HG03342 (cell line): Measurements from ENCODE around the gene GID8.

Experiments used
- ATAC-seq: cut with Tn5 transposase; IDR thresholded peaks from one replicate; pipeline ENCODE4 v1.9.1; 2021; ENCODE audit warnings: mild to moderate bottlenecking, moderate library complexity; ENCODE audit not compliant: unreplicated experiment

The GID8 gene

GRCh38 chr20:62980970-62981369 lies 43.0 kb downstream of the GID8 start:
- no peak for ATAC-seq

GRCh38 chr20:62982124-62983075 lies 44.5 kb downstream of the GID8 start:
- no peak for ATAC-seq

DNA sequence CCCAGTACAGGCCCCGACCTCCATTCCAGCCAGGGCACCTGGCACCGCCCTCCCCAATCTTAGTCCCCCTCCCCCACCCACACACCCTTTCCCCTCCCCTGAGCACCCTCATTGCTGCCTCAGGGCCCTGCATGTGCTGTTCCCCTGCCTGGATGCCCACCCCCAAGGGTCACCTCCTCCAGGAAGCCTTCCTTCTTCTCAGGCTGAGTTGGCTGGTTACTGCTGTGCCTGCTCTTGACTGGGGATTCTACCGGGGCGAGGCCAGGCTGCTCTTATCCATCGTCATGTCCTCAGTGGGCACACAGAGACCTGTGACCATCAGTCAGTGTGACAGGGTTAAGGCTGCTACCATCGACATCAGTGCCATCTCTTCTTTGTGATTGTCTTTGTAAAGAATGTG lies 45.3 kb downstream of the GID8 start:
- no peak for ATAC-seq

DNA sequence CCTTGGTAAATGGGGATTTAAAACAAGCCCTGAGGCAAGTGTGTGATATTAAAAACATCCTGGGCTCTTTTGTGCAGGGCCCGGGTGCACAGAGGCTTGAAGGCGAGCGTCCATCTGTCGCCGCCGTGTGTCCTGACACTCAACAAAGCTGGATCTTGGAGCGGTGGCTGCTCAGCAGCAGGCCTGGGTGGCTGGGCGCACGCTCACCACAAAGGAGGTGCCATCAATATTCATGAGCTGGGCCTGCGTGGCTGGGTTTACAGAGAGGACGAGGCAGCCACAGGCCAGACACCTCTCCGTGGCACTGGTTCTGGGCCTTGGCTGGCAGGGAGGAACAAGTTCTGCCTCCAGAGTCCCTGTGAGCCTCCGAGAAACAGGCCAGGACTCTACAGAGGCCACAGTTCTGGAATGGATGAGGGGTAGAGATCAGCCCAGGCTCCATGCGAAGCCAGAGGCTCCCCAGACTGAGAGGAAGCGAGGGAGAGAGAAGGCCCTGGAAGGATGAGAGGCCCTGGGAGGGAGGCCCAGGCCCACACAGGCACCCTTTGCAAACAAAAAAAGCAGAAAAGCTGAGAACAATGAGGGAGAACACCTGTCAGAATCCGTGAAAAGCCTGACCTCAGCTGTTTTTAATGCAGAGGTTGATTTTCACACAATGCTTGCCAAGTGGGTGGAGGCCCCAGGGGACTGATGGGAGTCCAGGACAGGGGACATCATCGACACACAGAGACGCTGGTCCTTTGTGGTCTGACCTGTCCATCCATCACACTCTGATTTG lies 46.9 kb downstream of the GID8 start:
- no peak for ATAC-seq

DNA sequence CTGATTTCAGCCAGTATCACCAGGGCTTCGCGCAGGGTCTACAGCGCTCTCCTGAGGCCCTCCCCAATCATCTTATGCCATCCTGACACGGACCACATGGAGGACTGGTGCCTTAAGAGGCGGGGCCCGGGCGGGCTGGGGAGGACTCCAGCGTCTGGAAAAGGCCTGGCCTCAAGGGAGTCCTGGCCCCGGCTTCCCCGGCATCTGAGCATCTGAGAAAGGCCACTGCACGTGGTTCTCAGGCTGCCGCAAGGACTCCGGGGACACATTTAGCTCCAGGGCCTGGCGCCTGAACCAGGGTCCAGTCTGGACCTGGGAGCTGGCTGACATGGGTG lies 47.5 kb downstream of the GID8 start:
- ATAC-seq, result no peak

DNA sequence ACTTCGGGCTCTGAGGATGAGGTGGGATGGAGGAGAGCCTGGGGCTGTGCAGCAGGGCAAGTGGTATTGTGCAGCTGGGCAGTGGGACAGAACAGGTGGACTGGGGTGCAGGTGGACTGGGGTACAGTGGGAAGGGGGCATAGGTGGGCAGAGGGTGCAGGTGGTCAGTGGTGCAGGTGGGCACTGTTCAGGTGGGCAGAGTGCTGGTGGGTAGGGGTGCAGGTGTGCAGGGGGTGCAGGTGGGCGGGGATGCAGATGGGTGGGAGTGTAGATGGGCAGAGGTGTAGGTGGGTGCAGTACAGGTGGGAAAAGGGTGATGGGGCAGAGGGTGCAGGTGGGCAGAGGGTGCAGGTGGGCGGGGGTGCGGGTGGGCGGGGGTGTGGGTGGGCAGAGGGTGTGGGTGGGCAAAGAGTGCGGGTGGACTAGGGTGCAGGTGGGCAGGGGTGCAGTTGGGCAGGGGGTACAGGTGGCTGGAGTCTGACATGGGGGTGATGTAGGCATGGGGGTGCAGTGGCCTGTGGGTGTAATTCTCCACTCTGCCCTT lies 48.4 kb downstream of the GID8 start:
- no peak for ATAC-seq

- no peak for ATAC-seq
These were observed 49.2 kb downstream of the GID8 start for GRCh38 chr20:62987114-62987513.

- ATAC-seq, result no peak
These were observed 51.3 kb downstream of the GID8 start for GRCh38 chr20:62989201-62989601.

DNA sequence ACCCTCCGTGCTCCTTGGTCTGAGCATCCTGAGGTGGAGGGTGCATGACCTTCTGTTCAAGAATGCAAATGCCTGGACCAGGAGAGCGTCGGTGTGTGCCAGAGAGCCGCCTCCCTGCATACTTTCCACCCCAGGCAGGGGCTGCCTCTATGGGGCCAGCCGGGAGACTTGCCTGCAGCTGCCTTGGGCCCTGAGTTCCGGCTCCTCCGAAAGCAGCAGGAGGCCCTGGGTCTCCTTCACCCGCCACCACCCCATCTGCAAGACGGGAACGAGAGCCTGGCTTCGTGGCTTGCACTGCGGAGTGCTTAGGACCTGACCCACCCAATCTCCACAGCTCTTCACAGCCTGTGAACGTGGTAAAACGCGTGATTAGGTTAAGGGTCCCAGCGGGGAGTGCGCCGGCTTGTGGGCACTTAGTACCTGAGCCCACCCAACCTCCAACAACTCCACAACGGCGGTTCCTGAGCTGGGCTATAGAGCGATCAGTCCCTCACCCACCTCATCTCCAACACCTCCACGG lies 52.4 kb downstream of the GID8 start:
- ATAC-seq, result no peak

- ATAC-seq, result no peak
These were observed 53.4 kb downstream of the GID8 start for GRCh38 chr20:62991196-62991807.

DNA sequence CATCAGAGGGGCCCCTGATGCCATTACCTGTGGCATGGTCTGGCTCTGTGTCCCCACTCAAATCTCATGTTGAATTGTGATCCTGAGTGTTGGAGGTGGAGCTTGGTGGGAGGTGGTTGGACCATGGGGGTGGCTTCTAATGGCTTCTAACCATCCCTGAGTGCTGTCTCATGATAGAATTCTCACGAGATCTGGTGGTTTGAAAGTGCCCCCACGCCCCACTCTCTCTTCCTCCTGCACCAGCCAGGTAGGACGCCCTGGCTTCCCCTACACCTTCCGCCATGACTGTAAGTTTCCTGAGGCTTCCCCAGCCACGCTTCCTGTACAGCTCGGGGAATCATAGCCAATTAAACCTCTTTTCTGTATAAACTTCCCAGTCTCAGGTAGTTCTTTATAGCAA lies 53.9 kb downstream of the GID8 start:
- no peak for ATAC-seq

DNA sequence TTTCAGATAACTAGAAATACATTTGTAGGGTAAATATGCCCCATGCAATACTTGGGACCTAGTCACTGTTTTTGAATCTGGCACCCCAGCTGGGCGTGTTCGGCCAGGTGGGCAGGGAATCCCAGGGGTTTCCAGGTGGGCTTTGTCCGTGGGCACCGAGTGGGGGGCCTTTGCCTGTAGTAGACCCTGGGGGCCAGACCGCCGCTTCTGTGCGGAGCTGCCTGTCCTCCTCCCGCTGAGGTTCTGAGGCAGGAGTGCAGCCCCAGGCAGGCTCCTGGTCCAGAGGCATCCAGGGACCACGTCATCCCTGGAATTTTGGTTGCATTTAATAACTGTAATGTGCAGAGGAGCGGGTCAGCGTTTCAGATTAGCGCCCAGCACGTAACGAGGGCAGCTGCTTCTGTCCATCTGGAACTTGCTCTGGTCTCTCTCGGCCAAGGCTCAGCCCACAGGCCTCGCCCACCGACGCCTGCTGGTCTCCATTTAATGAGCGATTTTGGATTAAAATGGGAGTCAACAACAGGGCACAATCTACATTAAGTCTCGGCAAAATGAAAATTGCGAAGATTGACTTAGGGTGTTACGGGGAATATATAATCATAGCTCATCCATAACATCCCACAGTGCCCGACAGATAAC lies 56.0 kb downstream of the GID8 start:
- ATAC-seq, result no peak

DNA sequence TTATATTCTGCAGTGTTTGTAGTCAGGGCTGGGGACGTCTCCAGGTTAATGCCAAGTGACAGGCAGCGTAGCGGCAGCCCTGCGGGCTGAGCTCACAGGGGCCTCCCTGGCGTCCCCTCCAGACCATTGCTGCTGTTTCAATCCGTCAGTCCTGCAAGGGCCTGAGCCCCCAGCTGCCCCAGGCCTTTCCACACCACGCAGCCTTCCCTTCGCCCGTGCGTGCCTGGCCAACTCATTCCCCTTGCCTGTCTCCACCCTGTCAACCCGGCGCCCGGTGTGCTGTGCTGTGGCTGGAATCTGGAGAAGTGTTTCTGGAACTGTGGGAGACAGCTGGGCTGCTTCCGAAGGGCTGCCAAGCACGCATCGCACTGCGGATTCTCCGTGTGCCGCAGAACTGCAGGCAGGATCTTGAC lies 56.9 kb downstream of the GID8 start:
- ATAC-seq, result no peak

GRCh38 chr20:62995481-62995880 lies 57.5 kb downstream of the GID8 start:
- ATAC-seq, result no peak

DNA sequence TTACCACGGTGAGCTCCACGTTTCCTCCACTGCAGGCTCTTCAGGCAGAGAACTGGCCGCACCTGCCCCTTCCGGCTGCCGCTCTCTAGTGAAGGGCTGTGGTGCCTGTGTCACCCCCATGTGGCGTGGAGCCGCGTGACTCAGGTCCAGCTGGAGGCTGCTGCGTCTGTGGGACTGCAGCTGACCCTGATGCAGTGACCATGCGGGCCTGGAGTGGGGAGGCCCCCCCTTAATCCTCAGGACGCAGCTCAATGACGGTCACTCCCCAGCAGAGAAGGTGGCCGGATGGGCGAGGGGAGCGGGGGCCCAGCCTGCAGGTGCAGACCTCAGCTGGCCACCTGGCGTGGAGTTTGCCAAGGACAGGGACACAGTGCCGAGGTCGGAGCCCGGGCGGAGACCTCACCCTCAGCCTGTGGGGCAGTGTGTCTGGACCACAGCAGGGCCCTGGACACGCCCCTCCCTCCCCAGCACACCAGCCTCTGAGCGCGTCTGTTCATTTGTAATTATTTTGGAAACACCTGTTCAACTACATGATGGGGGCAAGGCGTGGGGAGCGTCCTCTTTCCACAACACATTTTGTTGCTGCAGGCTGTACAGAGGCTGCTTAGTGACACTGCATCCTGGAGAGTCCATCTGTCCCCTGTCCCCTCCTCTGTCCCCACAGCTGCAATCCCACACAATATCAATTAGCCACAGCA lies 58.1 kb downstream of the GID8 start:
- ATAC-seq, result no peak

GRCh38 chr20:62996596-62996982 lies 58.6 kb downstream of the GID8 start:
- ATAC-seq, result no peak

DNA sequence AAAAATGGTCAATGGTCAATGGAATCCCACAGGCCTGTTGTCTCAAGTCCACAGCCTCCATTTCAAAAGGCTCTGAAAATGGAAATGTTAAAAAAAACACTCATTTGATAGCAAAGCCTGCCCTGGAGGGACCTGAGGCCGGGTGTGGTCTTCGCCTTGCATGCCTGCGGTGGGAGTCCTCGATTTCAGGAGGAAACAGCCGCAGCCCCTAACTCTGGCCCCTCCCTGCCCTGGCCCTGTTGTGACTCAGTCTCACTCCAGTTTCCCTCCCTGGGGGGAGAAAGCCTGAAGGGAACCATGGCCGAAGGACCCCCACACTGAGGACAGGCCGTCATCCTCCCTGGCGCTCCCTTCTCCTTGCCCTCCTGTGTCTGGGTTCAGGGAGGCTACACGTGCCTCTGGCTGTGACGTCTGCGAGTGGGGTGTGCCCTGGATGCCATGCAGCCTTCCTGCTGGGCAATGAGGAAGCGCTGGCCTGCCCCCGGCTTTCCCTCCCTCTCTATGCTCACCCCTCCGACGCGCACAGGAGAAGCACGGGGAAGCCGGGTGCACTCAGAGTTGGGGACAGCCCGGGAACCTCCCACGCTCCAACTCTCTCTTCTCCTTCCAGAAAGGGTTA lies 59.6 kb downstream of the GID8 start:
- no peak for ATAC-seq
